Endothelial cell of umbilical vein (primary cell): ENCODE data around the gene MEGF10.

Source experiments
- EZH2 ChIP-seq: IDR thresholded peaks from 2 replicates; pipeline ENCODE4 v1.6.1; 2012; ENCODE audit warnings: borderline replicate concordance, low read depth, mild to moderate bottlenecking, moderate library complexity, low read length, inconsistent platforms; ENCODE audit not compliant: severe bottlenecking
- FOS ChIP-seq: IDR thresholded peaks from 2 replicates; pipeline ENCODE4 v1.6.1; 2011; ENCODE audit warnings: mild to moderate bottlenecking, low read length, moderate library complexity, borderline replicate concordance; ENCODE audit not compliant: insufficient read depth
- GATA2 ChIP-seq: IDR thresholded peaks from 2 replicates; pipeline ENCODE4 v1.7.0; 2011; ENCODE audit warnings: low read depth, mild to moderate bottlenecking, moderate library complexity, mixed read lengths, low read length; ENCODE audit not compliant: insufficient read length, insufficient read depth
- JUN ChIP-seq: IDR thresholded peaks from 2 replicates; pipeline ENCODE4 v1.6.1; 2011; ENCODE audit warnings: borderline replicate concordance, low read depth; ENCODE audit not compliant: insufficient read length, insufficient read depth
- MYC ChIP-seq: IDR thresholded peaks from one replicate; pipeline ENCODE4 v1.6.1; 2011; ENCODE audit warnings: mild to moderate bottlenecking, low read depth, low read length
- POLR2A ChIP-seq: IDR thresholded peaks from 2 replicates; pipeline ENCODE4 v1.6.1; 2012; ENCODE audit warnings: low read depth, mild to moderate bottlenecking, control low read depth, low read length
- POLR2AphosphoS5 ChIP-seq: IDR thresholded peaks from 2 replicates; pipeline ENCODE4 v1.6.1; 2012; ENCODE audit warnings: low read depth, mild to moderate bottlenecking, control low read depth, low read length, moderate library complexity; ENCODE audit not compliant: insufficient read depth
- TF ChIP-seq, protein P1 (sequence below), 2 donors: IDR thresholded peaks; 1 replicate in 1 of 2; 2 replicates in 1 of 2; pipeline ENCODE4 v1.5.1; 2011; ENCODE audit warnings: low read length in 2 of 2, mild to moderate bottlenecking in 2 of 2, moderate library complexity in 2 of 2, control low read depth in 1 of 2, inconsistent platforms in 1 of 2, low read depth in 1 of 2; ENCODE audit not compliant: insufficient read depth in 1 of 2; ENCODE audit errors: extremely low read depth in 1 of 2
- TF ChIP-seq, protein P2 (sequence below): IDR thresholded peaks from 2 replicates; pipeline ENCODE4 v1.6.1; 2011; ENCODE audit not compliant: insufficient read depth, insufficient read length

DNA sequence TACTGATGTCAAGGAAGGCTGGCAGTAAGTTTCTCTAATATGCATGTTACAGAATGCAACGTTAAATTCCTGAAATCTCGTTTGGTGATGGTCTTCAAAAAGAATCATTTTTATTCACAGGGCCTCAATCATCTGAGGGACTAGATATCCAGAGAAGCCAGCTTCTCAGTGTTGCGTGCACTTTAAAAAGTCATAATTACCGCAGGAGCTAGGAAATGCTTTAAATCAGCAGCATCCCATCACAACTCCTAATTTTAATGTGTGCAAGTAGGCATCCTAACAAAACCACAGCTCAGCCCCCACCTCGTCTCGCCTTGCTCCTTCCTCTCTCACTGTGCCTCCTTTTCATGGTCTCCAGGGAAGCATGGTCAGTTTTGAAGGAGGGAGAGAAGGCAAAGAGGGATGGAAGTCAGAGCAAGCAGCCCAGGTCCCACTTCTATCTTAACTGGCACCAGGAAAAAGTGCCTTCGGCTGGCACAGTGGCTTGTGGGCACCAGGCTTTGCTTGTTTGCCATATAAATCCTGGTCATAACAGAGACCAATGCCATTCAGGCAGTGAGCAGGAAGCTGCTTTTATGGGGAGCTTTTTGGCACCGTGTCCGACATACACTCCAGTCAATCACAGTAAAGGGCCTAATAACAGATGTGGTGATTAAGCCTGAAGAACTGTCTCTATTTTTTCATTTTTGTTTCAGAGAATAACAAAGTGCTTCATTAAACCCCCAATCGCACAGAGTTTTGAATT lies 21.4 kb downstream of the MEGF10 start:
- TF ChIP-seq, protein P1, sequence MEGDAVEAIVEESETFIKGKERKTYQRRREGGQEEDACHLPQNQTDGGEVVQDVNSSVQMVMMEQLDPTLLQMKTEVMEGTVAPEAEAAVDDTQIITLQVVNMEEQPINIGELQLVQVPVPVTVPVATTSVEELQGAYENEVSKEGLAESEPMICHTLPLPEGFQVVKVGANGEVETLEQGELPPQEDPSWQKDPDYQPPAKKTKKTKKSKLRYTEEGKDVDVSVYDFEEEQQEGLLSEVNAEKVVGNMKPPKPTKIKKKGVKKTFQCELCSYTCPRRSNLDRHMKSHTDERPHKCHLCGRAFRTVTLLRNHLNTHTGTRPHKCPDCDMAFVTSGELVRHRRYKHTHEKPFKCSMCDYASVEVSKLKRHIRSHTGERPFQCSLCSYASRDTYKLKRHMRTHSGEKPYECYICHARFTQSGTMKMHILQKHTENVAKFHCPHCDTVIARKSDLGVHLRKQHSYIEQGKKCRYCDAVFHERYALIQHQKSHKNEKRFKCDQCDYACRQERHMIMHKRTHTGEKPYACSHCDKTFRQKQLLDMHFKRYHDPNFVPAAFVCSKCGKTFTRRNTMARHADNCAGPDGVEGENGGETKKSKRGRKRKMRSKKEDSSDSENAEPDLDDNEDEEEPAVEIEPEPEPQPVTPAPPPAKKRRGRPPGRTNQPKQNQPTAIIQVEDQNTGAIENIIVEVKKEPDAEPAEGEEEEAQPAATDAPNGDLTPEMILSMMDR (IDR thresholded peaks at IDR 0.05; ENCODE audit: extremely low read depth in 1 of 2, insufficient read depth in 1 of 2, low read depth in 1 of 2, low read length in 2 of 2) = no peak
- TF ChIP-seq EZH2 = no peak
- TF ChIP-seq POLR2AphosphoS5 = no peak
- TF ChIP-seq POLR2A = no peak
- TF ChIP-seq MYC = no peak
- TF ChIP-seq JUN = no peak
- TF ChIP-seq, protein P2, sequence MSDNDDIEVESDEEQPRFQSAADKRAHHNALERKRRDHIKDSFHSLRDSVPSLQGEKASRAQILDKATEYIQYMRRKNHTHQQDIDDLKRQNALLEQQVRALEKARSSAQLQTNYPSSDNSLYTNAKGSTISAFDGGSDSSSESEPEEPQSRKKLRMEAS = no peak
- no peak for TF ChIP-seq FOS
- TF ChIP-seq GATA2 = no peak
